Measurements from ENCODE around the gene GRID1. TPM values are rescaled to one million over a fixed set of nuclear protein-coding genes. Genes with fewer than 3 reads are reported as not detected.
"Not testable (repeated sequence)": the region's sequence is repeated elsewhere in the genome, so short reads cannot be mapped to it uniquely, and the experiment has no call there.

GRID1 gene
- total RNA-seq, 1 donor from 2014 or later: 1.4 TPM

DNA sequence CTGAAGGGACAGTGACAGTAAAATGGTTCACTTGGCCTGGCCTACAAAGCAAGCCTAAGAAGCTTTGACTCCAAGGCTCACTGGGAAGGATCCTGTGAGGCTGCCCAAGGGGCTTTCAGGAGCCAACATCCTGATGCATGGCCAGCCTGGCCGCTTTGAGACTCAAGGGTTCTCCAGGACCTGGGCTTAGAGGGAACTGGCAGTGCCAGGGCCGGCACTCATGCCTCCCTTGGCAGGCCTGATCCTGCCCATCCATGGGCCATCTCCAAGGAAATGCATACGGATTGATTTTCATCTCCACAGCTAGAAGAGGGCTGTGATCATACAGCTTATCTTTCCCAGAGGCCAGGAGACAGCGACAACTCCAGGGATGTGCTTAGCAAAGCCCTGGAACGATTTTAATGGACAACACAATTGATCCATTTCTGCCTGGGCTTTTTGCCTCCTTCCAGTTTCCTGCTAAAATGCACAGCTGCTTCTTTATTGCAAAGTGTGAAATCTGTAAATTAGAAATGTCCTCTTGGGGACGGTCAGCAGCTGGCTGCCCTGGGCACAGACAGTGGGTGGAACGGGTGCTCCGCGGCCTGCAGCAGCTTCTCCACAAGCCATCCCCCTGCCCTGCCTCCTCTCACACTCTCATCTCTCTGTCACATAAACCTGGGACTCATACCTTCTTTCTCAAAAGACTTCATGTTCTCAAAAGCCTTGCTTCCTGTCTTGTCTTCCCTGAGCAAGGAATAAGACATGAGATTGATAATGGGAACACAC is 288.5 kb downstream of the GRID1 start:
- Histone ChIP-seq H3K27me3 (no peaks in the 10 kb centered on the region), H3K27ac (no peak overlapping the region), H3K9me3 (no peaks in the 10 kb centered on the region), H3K4me1 (no peaks in the 10 kb centered on the region), H3K36me3 (no peaks in the 10 kb centered on the region), H3K4me3 (no peak overlapping the region)
- TF ChIP-seq, protein P1, sequence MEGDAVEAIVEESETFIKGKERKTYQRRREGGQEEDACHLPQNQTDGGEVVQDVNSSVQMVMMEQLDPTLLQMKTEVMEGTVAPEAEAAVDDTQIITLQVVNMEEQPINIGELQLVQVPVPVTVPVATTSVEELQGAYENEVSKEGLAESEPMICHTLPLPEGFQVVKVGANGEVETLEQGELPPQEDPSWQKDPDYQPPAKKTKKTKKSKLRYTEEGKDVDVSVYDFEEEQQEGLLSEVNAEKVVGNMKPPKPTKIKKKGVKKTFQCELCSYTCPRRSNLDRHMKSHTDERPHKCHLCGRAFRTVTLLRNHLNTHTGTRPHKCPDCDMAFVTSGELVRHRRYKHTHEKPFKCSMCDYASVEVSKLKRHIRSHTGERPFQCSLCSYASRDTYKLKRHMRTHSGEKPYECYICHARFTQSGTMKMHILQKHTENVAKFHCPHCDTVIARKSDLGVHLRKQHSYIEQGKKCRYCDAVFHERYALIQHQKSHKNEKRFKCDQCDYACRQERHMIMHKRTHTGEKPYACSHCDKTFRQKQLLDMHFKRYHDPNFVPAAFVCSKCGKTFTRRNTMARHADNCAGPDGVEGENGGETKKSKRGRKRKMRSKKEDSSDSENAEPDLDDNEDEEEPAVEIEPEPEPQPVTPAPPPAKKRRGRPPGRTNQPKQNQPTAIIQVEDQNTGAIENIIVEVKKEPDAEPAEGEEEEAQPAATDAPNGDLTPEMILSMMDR (IDR thresholded peaks at IDR 0.05): no peak
- no peak for DNase-seq (ENCODE audit: low spot score in 2 of 2)
- intact Hi-C loops (cut with DNase I): no loop called here

DNA sequence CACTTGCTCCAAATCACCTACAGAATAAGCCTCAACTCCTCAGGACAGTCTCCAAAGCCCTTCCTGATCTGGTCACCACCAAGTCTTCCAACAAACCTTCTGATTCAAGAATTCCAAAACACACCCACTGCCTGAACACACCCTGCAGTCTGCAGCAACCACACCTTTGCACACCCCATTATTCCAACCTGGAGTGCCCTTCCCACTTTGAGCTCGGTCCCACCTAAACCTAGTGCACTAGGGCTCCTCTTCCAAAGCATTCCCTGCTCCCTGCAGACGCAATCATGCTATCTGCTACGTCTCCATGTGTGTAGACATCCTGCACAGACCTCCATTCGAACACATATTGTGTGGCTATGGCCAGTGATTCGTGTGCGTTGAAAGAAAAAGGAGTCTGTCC is 289.3 kb downstream of the GRID1 start:
- TF ChIP-seq, protein P1 (IDR thresholded peaks at IDR 0.05): no peak
- Histone ChIP-seq H3K27ac (no peak overlapping the region), H3K4me3 (no peak overlapping the region), H3K9me3 (no peaks in the 10 kb centered on the region), H3K36me3 (no peaks in the 10 kb centered on the region), H3K4me1 (no peaks in the 10 kb centered on the region), H3K27me3 (no peaks in the 10 kb centered on the region)
- DNase-seq (ENCODE audit: low spot score in 2 of 2): no peak
- intact Hi-C loops (cut with DNase I): no loop called here

GRCh38 chr10:86076497-86076896 is 290.1 kb downstream of the GRID1 start:
- intact Hi-C loops (cut with DNase I): not testable (repeated sequence)

DNA sequence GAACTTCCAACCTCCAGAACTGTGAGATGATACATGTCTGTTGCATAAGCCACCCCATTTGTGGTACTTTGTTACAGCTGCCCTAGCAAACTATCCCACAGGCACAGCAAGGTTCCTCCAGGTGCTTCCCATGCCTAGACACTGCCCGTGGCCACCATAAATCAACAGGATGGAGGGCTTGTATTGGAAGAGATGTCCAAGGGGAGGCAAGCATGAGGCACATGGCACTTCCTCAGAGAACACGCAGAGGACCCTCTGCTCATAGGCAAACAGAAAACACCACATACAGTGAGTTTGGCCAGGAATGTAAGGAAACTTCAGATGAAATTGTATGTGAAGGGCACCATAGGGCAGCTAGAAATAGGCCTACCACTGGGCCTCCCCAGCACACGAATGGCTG is 291.1 kb downstream of the GRID1 start:
- intact Hi-C loops (cut with DNase I): no loop called here
- Histone ChIP-seq H3K4me3 (no peak overlapping the region), H3K9me3 (no peaks in the 10 kb centered on the region), H3K4me1 (no peaks in the 10 kb centered on the region), H3K36me3 (no peaks in the 10 kb centered on the region), H3K27ac (no peak overlapping the region), H3K27me3 (no peaks in the 10 kb centered on the region)
- TF ChIP-seq, protein P1 (IDR thresholded peaks at IDR 0.05): no peak
- DNase-seq (ENCODE audit: low spot score in 2 of 2): no peak

More at GRCh38 chr10:86076497-86076896, 290.1 kb downstream of the GRID1 start:
- not testable (repeated sequence) for H3K9me3 ChIP-seq; H3K4me3 ChIP-seq; H3K27me3 ChIP-seq; H3K36me3 ChIP-seq; H3K27ac ChIP-seq; DNase-seq (ENCODE audit: low spot score in 2 of 2); H3K4me1 ChIP-seq

GRCh38 chr10:86074294-86074693 is 292.3 kb downstream of the GRID1 start:
- H3K27ac ChIP-seq: no peak overlapping the region
- H3K4me1 ChIP-seq: no peaks in the 10 kb centered on the region
- H3K9me3 ChIP-seq: no peaks in the 10 kb centered on the region
- no peak overlapping the region for H3K4me3 ChIP-seq
- no peak for DNase-seq (ENCODE audit: low spot score in 2 of 2)
- TF ChIP-seq, protein P1 (IDR thresholded peaks at IDR 0.05): no peak
- H3K36me3 ChIP-seq: no peaks in the 10 kb centered on the region
- H3K27me3 ChIP-seq: no peaks in the 10 kb centered on the region
- intact Hi-C loops (cut with DNase I): no loop called here

DNA sequence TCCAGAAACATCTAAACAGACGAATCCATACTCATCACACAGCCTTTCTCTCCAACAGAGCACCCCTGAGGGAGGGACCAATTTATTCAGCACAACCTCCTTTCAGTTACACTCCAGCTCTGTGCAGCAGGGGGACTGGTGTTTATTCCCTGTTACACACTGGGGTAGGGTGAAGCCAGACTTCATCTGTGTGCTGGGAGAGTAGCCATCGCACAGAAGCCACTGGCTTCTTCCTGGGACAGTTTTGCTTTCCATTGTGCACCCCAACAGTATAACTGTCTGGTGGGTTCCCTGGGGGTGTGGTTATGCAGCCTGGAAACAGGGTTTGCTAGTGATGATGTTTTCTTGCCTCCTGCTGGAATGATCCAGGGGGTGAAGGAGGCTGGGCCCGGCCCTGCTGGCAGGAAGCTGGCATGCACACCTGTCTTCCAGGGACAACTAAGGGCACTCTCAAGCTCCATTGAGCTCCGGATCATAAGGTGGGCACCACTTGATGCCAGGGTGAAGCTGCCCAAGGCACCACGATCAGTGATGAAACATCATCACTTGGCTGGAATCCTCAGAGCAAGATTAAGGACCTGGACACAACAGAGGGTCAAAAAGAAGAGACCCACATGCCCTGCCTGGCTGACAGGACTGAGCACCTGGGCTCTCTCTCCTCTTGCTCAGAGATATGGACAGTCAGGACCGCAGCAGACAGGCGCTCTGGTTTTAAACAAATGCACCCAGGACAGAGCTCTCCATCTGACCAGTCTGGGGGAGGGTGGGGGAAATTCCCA is 293.2 kb downstream of the GRID1 start:
- TF ChIP-seq, protein P1 (IDR thresholded peaks at IDR 0.05): no peak
- intact Hi-C loops (cut with DNase I): no loop called here

More for the DNA sequence above, 293.2 kb downstream of the GRID1 start:
- no peak for DNase-seq (ENCODE audit: low spot score in 2 of 2)
- Histone ChIP-seq H3K27ac (no peak overlapping the region), H3K27me3 (no peaks in the 10 kb centered on the region), H3K9me3 (no peaks in the 10 kb centered on the region), H3K4me1 (no peaks in the 10 kb centered on the region), H3K36me3 (no peaks in the 10 kb centered on the region), H3K4me3 (no peak overlapping the region)
